Kidney epithelial cell (primary cell): ENCODE results near the gene TIAM2. TPM values are rescaled to one million over a fixed set of nuclear protein-coding genes. Genes with fewer than 3 reads are reported as not detected.

ENCODE experiments used
- DNase-seq: peaks from one replicate; pipeline ENCODE4 v3.0.0-alpha.2; 2010; ENCODE audit warnings: low read depth
- H3K27me3 ChIP-seq: 2 replicates; pipeline ENCODE4 v1.6.0; 2011; ENCODE audit warnings: low read length; ENCODE audit not compliant: control insufficient read depth, insufficient read depth
- H3K36me3 ChIP-seq: 2 replicates; pipeline ENCODE4 v1.5.1; 2011; ENCODE audit warnings: low read length; ENCODE audit not compliant: control insufficient read depth, insufficient read depth
- H3K4me3 ChIP-seq: 2 replicates; pipeline ENCODE4 v1.5.1; 2011; ENCODE audit warnings: low read depth, mild to moderate bottlenecking, control low read depth, low read length
- total RNA-seq: library from RNA; depleted of rRNA; stranded (reverse); fragments of >200 nt; gene quantifications from 2 replicates; pipeline ENCODE4 v1.2.3, GENCODE V29; 2015
- TF ChIP-seq, protein P1 (sequence below): IDR thresholded peaks from 2 replicates; pipeline ENCODE4 v1.5.1; 2011; ENCODE audit warnings: mild to moderate bottlenecking, moderate library complexity, low read length, control low read depth, inconsistent platforms; ENCODE audit not compliant: insufficient read depth, poor library complexity, severe bottlenecking

Gene TIAM2
- total RNA-seq, 1 donor from 2014 or later, result 21.3 TPM

DNA sequence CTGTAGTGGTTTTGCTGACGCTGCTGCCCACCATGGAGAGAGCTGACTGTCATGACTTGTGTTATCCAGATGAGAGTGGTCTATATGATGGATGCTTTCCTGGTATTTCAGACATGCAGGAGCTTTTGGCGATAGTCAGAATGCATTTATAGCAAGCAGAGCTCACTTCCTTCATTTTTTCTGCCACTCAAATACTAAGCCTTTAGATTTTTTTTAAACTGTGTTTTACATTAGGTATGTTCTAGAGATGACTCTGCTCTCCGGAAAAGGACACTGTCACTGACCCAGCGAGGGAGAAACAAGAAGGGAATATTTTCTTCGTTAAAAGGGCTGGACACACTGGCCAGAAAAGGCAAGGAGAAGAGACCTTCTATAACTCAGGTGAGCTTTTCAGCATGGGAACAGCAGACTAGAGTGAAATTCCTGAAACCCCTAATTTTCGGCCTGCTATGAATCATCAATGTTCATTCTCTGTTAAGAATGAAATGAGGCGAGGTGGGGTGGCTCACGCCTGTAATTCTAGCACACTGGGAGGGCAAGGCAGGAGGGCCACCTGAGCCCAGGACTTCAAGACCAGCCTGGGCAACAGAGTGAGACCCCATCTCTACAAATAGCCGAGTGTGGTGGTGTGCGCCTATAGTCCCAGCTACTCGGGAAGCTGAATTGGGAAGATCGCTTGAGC lies 170.1 kb downstream of the TIAM2 start:
- no peaks in the 10 kb centered on the region for H3K36me3 ChIP-seq
- no peak for DNase-seq
- H3K4me3 ChIP-seq, result no peak overlapping the region
- H3K27me3 ChIP-seq, result no peaks in the 10 kb centered on the region
- TF ChIP-seq, protein P1, sequence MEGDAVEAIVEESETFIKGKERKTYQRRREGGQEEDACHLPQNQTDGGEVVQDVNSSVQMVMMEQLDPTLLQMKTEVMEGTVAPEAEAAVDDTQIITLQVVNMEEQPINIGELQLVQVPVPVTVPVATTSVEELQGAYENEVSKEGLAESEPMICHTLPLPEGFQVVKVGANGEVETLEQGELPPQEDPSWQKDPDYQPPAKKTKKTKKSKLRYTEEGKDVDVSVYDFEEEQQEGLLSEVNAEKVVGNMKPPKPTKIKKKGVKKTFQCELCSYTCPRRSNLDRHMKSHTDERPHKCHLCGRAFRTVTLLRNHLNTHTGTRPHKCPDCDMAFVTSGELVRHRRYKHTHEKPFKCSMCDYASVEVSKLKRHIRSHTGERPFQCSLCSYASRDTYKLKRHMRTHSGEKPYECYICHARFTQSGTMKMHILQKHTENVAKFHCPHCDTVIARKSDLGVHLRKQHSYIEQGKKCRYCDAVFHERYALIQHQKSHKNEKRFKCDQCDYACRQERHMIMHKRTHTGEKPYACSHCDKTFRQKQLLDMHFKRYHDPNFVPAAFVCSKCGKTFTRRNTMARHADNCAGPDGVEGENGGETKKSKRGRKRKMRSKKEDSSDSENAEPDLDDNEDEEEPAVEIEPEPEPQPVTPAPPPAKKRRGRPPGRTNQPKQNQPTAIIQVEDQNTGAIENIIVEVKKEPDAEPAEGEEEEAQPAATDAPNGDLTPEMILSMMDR, result no peak

DNA sequence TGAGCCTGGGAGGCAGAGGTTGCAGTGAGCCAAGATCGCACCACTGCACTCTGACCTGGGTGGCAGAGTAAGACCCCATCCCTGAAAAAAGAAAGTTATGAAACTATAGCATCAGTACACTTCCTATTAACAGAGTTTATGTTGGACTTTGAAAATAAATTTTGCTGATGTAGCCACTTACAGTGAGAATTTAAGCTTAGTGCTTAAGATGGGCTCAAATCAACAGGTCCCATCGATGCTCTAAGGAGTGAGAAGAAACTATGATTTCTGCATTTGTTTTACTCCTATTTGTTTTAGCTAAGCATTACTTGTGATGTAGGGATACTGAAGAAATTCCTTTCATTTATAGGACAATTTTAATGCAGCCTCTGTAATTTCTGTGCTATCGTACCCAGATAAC lies 175.4 kb downstream of the TIAM2 start:
- Histone ChIP-seq H3K27me3 (no peaks in the 10 kb centered on the region), H3K36me3 (no peaks in the 10 kb centered on the region), H3K4me3 (no peak overlapping the region)
- DNase-seq, result no peak
- TF ChIP-seq, protein P1, result no peak

DNA sequence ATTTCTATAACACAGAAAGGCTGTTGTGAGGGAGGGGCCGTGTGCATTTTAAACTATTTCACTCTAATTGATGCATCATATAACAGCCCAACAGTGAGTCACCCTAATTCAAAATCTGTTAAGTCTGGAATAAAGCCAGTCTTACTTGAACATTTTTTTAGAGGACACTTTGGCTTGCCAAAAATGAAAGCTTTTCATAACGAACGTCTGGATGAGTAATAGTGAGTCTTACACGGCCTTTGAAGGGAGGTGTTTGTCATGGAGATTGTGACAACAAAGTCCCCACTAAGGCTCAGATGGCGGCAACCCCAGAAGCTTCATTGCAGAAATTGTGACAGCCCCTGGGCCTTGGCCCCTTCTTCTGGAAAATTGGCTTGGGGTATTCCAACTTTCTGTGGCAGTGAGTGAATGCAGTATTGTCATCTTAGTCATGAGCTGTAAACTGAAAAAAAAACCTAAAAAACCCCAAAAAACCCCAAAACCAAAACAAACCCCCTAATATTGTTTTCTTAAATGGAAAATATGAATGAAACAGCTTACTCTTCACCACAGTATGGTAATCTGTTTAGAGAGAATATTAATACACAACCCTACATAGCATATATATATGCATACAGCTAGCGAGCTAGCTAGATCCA lies 176.1 kb downstream of the TIAM2 start:
- DNase-seq, result peak; percentile 78
- Histone ChIP-seq H3K27me3 (no peaks in the 10 kb centered on the region), H3K4me3 (no peak overlapping the region), H3K36me3 (no peaks in the 10 kb centered on the region)
- TF ChIP-seq, protein P1, result no peak

DNA sequence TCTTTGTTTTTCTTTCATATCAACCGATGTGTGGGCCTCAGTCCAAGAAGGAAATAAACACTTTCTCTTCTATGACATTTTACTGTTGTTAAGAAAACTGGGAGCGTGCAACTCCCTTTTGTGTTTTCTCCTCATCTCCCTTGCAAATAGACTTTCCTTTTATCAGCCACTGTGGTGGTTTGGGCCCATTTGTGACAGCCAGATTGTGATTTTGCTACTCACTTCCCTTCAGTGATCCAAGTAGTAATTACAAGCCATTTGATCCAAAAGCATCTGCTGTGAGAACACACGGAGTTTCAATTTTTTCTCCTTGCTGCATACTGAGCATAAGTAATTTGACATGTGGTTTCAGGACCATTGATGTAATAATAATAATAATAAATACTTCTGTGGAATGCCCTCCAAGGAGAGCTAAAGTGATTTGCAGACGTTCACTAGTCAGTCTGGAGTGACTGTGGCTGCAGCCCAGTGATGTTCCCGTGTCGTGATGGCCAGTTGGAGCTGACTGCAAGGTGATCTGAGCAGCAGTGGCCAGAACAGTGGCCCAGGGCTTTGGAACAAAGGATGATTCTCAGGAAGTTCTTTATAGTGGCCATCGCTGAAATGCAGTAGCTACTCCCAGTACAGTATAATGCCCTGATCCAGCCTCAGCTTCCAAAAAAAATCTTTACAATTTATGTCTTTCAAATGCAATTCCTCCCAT lies 176.8 kb downstream of the TIAM2 start:
- no peak overlapping the region for H3K4me3 ChIP-seq
- DNase-seq, result no peak
- H3K27me3 ChIP-seq, result no peaks in the 10 kb centered on the region
- no peaks in the 10 kb centered on the region for H3K36me3 ChIP-seq
- TF ChIP-seq, protein P1, result no peak

DNA sequence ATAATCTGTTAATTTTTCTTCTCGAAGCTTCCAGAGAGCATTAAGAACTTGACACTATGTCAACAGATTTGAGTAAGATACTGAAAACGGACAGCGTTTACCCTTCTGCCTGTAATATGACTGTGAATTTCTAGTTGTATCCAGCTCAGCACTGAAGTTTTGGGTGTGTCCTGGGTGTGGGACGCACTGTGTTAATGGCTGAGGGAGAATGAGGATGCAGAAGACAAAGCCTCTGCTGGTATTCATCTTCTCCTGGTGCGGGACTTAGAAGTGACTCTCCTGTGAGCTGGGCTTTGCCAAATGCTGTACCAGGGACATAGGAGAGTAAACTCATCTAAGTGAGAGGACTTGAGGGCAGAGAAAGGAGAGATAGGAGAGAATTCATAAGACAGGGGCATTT lies 178.4 kb downstream of the TIAM2 start:
- H3K4me3 ChIP-seq, result no peak overlapping the region
- no peak for DNase-seq
- TF ChIP-seq, protein P1, result no peak
- no peaks in the 10 kb centered on the region for H3K36me3 ChIP-seq
- no peaks in the 10 kb centered on the region for H3K27me3 ChIP-seq
